RPMI7951 (cell line): ENCODE data around the gene NAT14. TPM values are rescaled to one million over a fixed set of nuclear protein-coding genes. Genes with fewer than 3 reads are reported as not detected.

Experiments
- DNase-seq: peaks from one replicate; pipeline ENCODE4 v3.0.0-alpha.2; 2012; ENCODE audit warnings: low read depth
- total RNA-seq: library from RNA; depleted of rRNA; stranded (reverse); fragments of >200 nt; shearing (Covaris generic); gene quantifications from 2 replicates; pipeline ENCODE4 v1.2.3, GENCODE V29; 2014

The NAT14 gene
- total RNA-seq, 1 experiment from 2014 or later, result 18.5 TPM

- DNase-seq, result no peak
Measured at GRCh38 chr19:55471266-55471665, 13.7 kb upstream of the NAT14 start.

GRCh38 chr19:55472463-55472862, 12.5 kb upstream of the NAT14 start:
- DNase-seq, result peak; percentile 72

DNA sequence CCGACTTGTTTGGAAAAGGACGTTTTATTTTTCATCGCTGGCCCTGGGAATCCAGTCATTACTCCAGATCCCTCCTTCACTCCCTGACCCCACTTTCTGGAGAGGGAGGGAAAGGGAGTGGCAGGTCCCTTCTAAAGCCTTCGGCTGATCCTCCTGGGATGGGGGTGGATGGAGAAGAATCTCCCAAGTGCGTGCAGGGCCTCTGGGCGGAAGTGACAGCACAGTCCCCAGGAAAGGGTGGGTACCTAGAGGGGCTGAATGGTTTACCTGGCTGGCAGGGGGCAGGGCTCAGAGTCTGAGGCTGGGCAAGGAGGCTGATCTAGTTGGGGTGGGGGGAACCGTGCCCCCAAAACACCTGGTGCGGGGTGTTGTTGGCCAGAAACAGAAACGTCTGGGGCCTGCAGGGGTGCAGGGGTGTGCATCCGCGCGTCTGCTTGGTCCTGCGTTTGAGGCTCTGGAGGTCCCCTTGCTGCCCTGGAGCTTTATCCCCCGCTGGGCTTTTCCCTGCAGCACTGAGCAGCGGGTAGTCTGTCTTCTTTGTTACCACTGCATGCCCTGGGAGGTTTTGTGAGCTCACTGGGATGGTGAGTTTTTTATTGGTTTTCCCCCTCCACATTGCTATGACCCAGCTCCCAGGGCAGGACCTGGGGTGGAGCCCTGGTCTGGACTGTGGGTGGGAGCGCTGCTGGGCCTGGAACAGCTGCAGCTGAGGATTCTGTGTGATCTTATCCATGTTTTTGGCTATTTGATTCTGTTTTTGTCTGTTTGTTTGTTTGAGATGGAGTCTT, 11.6 kb upstream of the NAT14 start:
- DNase-seq, result peak; percentile 81

- DNase-seq, result peak; percentile 95
Measured at GRCh38 chr19:55474269-55475265, 10.4 kb upstream of the NAT14 start.

DNA sequence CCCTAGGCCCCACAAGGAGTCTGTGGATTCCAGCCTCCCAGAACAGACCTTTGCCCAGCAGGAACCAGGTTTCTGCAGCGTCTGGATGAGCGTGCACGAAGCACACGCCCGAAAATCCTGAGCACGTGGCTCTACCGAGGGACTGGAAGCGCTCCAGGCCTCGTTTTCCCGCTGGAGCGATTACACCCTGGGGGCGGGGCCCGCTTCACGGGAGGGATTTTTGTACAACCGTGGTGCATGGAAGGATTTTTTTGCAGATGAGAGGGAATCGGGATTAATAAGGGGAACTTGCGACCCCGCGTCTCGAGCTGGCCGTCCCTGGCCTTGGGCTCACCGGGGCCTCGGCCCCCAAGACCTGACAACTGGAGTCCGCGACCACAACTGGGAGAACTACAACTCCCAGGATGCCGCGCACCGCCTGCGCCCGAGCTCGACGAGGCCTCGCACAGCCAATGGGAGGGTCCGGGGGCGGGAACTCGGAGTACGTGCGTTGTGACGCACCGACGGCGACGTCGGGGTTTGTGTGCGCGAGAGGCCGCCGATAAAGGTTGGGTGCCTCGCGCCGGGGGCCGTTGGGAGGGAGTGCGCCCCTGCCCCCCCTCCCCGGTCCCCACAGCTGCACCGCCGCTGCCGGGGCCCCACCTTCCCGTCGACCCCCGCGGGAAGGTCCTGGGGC, 8.8 kb upstream of the NAT14 start, which contains the start of gene ZNF628:
Gene ZNF628 (plus strand): TSS at position 518 of the 676 bp plus-strand sequence. CDS start 3,294 bp downstream, outside the sequence.
- DNase-seq, result peak; percentile 98

DNA sequence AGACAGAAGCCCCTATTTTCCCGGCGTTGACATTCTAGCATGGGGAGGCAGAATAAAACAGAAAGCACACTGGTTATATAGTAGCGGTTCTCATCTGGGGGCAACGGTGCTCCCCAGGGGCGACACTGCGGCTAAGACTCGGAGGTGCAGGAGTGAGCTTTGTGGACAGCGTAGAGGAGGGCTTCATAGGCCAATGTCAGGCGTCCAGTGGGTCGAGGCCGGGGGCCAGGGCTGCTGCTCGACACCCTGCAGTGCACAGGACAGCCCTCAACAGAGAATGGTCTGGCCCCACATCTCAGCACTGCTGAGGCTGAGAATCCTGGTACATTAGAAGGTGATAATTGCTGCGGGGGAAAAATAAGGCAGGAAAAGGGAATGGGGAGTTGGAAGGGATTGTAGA, 7.1 kb upstream of the NAT14 start:
- DNase-seq, result no peak

- no peak for DNase-seq
Measured at GRCh38 chr19:55478364-55478763, 6.6 kb upstream of the NAT14 start.

DNA sequence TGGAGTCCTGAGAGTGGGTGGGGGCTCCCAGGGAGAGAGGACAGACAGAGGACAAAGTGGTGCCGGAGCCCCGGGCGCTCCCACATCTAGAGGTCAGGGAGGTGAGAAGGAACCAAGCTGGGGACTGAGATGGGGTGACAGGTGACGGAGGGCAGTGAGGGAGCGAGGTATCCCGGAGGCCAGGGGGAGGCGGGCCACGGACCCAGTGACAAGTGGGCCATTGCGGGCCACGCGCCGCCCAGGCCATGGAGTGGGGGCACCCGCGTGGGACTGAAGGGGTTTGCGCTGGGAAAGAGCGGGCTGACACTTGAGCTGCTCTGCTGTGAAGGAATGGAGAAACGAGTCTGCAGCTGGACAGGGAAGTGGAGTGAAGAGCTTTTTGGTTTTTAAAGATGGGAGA, 5.9 kb upstream of the NAT14 start:
- no peak for DNase-seq

- DNase-seq, result no peak
Measured at GRCh38 chr19:55479451-55480230, 5.3 kb upstream of the NAT14 start.

DNA sequence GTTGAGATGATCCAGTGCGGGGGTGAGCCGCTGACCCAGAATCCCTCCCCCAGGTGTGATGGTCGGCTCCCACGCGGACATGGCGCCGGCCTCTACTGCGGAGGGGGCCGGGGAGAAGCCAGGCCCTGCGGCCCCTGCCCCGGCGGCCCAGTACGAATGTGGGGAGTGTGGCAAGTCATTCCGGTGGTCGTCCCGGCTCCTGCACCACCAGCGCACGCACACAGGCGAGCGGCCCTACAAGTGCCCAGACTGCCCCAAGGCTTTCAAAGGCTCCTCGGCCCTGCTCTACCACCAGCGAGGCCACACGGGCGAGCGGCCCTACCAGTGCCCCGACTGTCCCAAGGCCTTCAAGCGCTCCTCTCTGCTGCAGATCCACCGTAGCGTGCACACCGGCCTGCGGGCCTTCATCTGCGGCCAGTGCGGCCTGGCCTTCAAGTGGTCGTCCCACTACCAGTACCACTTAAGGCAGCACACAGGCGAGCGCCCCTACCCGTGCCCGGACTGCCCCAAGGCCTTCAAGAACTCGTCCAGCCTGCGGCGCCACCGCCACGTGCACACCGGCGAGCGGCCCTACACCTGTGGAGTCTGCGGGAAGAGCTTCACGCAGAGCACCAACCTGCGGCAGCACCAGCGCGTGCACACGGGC, 3.7 kb upstream of the NAT14 start:
- DNase-seq, result no peak

GRCh38 chr19:55481794-55482155, 3.2 kb upstream of the NAT14 start:
- DNase-seq, result no peak

GRCh38 chr19:55482156-55482961, 2.6 kb upstream of the NAT14 start:
- DNase-seq, result no peak

GRCh38 chr19:55482967-55483705, 1.9 kb upstream of the NAT14 start:
- DNase-seq, result no peak

DNA sequence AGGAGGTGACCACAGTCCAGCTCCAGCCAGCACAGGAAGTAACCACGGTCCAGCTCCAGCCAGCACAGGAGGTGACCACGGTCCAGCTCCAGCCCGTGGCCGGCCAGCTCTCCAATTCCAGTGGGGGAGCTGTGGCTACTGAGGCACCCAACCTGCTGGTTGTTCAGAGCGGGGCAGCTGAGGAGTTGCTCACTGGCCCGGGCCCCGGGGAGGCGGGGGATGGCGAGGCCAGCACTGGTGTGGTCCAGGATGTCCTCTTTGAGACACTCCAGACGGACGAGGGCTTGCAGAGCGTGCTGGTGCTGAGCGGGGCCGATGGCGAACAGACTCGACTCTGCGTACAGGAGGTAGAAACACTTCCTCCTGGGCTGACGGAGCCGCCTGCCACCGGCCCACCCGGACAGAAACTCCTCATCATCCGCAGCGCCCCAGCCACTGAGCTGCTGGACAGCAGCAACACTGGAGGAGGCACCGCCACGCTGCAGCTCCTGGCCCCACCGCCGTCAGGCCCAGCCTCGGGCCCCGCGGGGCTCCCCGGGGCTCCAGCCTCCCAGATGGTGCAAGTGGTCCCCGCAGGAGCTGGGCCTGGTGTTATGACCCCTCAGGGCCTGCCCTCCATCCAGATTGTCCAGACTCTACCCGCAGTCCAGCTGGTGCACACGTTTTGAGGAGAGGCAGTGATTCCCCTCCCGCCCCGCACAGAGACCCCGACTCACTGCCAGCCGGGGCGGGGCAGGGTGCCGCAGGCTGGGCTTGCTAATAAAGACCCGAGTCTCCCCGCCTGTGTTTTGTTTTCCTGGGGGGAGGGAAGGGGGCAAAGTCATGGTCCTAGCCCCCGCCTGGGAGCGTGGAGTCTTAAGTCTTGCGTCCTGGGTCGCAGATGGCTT, 1.0 kb upstream of the NAT14 start:
- no peak for DNase-seq

DNA sequence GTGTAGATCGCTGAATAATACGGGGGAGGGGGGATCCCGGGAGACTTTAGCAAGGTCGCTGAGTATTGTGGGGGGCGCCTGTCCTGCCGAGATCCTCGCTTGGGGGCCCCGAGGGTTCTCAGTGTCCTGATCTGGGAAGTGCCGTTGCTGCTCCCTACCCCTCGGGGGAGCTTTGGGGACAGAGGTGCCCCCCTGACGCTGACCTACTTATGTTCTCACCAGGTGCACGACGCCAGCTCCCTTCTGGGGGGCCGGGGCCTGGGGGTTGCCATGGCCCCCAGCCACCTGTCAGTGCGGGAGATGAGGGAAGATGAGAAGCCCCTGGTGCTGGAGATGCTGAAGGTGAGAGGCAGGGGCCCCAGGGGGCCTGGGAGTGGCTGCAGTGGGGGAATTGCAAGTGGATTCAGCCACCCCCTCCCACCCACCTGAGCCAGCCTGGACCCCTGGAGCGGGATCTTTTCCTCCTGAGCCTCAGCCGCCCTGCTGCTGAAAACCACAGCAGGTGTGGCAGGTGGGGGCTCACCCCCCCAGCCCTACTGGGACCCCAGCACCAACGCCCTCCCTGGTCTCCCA, 537 bp downstream of the NAT14 start:
- DNase-seq, result no peak

- DNase-seq, result peak; percentile 64
Measured at GRCh38 chr19:55486043-55486970, 1.3 kb downstream of the NAT14 start.
